H1 (cell line): ENCODE results near the gene SIRPB1. TPM values are rescaled to one million over a fixed set of nuclear protein-coding genes. Genes with fewer than 3 reads are reported as not detected.
"Not testable (repeated sequence)": the region's sequence is repeated elsewhere in the genome, so short reads cannot be mapped to it uniquely, and the experiment has no call there.

Experiments used
- CTCF ChIA-PET: fragments of 300-600 bp; sonication (Branson Sonifier 250); formaldehyde crosslinking; loops from one replicate; lab custom pipeline; 2021; ENCODE audit not compliant: partially characterized antibody; lab: Charles Lee
- POLR2A ChIA-PET: fragments of 300-600 bp; sonication (Branson Sonifier 250); formaldehyde crosslinking; loops from one replicate; lab custom pipeline; 2021; ENCODE audit warnings: inconsistent platforms; ENCODE audit not compliant: partially characterized antibody; lab: Charles Lee
- DNase-seq, 2 experiments: peaks; one replicate each; pipeline versions ENCODE4 v3.0.0 to v3.0.0-alpha.2; 2010 to 2022; ENCODE audit warnings: low spot score in 2 of 2, low read depth in 1 of 2, mixed read lengths in 1 of 2
- FAIRE-seq: peaks from 2 replicates; lab custom pipeline; 2011; peaks lifted over from hg19 to GRCh38; lab: Jason Lieb, UNC
- H2AFZ ChIP-seq: 2 replicates; pipeline ENCODE4 v1.8.1; 2012; ENCODE audit warnings: low read length, inconsistent platforms
- H2AK5ac ChIP-seq: 2 replicates; pipeline ENCODE4 v1.6.1; 2013; ENCODE audit warnings: low read depth, low read length
- H2BK120ac ChIP-seq: replicated peaks from 2 replicates; pipeline ENCODE3; 2013; ENCODE audit warnings: low read depth, low read length, inconsistent platforms
- H2BK12ac ChIP-seq: 2 replicates; pipeline ENCODE4 v1.6.1; 2013; ENCODE audit warnings: low read depth, low read length
- H2BK15ac ChIP-seq: 2 replicates; pipeline ENCODE4 v1.6.1; 2013; ENCODE audit warnings: low read length
- H2BK20ac ChIP-seq: 2 replicates; pipeline ENCODE4 v1.6.1; 2013; ENCODE audit warnings: low read length
- H2BK5ac ChIP-seq: 2 replicates; pipeline ENCODE4 v1.6.1; 2013; ENCODE audit warnings: low read depth, low read length
- H3K14ac ChIP-seq: 2 replicates; pipeline ENCODE4 v1.6.1; 2013; ENCODE audit warnings: inconsistent platforms; ENCODE audit not compliant: insufficient read length
- H3K18ac ChIP-seq: 2 replicates; pipeline ENCODE4 v1.6.1; 2013; ENCODE audit warnings: low read length; ENCODE audit errors: extremely low read depth
- H3K23ac ChIP-seq: 2 replicates; pipeline ENCODE4 v1.6.1; 2013; ENCODE audit warnings: inconsistent platforms; ENCODE audit not compliant: insufficient read length
- H3K23me2 ChIP-seq: 2 replicates; pipeline ENCODE4 v1.6.1; 2013; ENCODE audit warnings: low read depth, low read length
- H3K27ac ChIP-seq: 2 replicates; pipeline ENCODE4 v1.6.1; 2011; ENCODE audit warnings: low read depth, low read length, inconsistent platforms
- H3K27me3 ChIP-seq, 4 experiments: replicated peaks in 1 of 4; 1 replicate in 1 of 4; 2 replicates in 3 of 4; pipeline versions ENCODE4 v1.6.1 to v1.8.1; 2011 to 2013; ENCODE audit warnings: low read length in 3 of 4, mild to moderate bottlenecking in 3 of 4, inconsistent platforms in 2 of 4, mixed read lengths in 2 of 4, moderate library complexity in 1 of 4; ENCODE audit not compliant: control insufficient read depth in 3 of 4, insufficient read depth in 3 of 4; ENCODE audit errors: extremely low read depth in 1 of 4
- H3K36me3 ChIP-seq, 4 experiments: 2 replicates each; pipeline versions ENCODE4 v1.6.1 to v1.8.1; 2011 to 2013; ENCODE audit warnings: mild to moderate bottlenecking in 4 of 4, low read length in 3 of 4, moderate library complexity in 2 of 4, control low read depth in 1 of 4, inconsistent platforms in 1 of 4; ENCODE audit not compliant: insufficient read depth in 4 of 4, control insufficient read depth in 2 of 4
- H3K4ac ChIP-seq: replicated peaks from 2 replicates; pipeline ENCODE3; 2013; ENCODE audit warnings: low read length, low read depth, mixed read lengths, inconsistent platforms; ENCODE audit not compliant: insufficient read length
- H3K4me1 ChIP-seq, 4 experiments: replicated peaks in 1 of 4; 1 replicate in 1 of 4; 2 replicates in 3 of 4; pipeline versions ENCODE4 v1.6.1 to v1.8.1; 2011 to 2013; ENCODE audit warnings: low read length in 3 of 4, inconsistent platforms in 2 of 4, mixed read lengths in 1 of 4; ENCODE audit not compliant: insufficient read depth in 4 of 4, control insufficient read depth in 3 of 4
- H3K4me2 ChIP-seq, 2 experiments: 2 replicates each; pipeline versions ENCODE4 v1.6.1 to v1.8.1; 2011 to 2013; ENCODE audit warnings: low read depth in 2 of 2, low read length in 2 of 2, control low read depth in 1 of 2, inconsistent platforms in 1 of 2, mild to moderate bottlenecking in 1 of 2; ENCODE audit not compliant: insufficient read depth in 1 of 2
- H3K4me3 ChIP-seq, 4 experiments: fragments of 200-600, 300-600 bp in 1 of 4; sonication (generic), shearing (Covaris generic), sonication (Bioruptor Twin) in 1 of 4; 2 replicates each; pipeline versions ENCODE4 v1.5.1 to v1.8.1; 2011 to 2016; ENCODE audit warnings: low read length in 4 of 4, low read depth in 3 of 4, control low read depth in 2 of 4, inconsistent platforms in 2 of 4, mild to moderate bottlenecking in 2 of 4, mixed read lengths in 1 of 4, moderate library complexity in 1 of 4; ENCODE audit not compliant: insufficient read depth in 2 of 4; ENCODE audit errors: extremely low read depth in 1 of 4
- H3K56ac ChIP-seq: replicated peaks from 2 replicates; pipeline ENCODE3; 2013; ENCODE audit warnings: low read depth, mild to moderate bottlenecking, mixed read lengths, low read length, inconsistent platforms; ENCODE audit not compliant: insufficient read length
- H3K79me1 ChIP-seq: 2 replicates; pipeline ENCODE4 v1.6.1; 2013; ENCODE audit warnings: low read depth, low read length, control low read depth
- H3K79me2 ChIP-seq, 2 experiments: 2 replicates each; pipeline versions ENCODE4 v1.6.1 to v1.8.1; 2012 to 2013; ENCODE audit warnings: low read length in 2 of 2, mild to moderate bottlenecking in 2 of 2, inconsistent platforms in 1 of 2; ENCODE audit not compliant: insufficient read depth in 2 of 2, control insufficient read depth in 1 of 2
- H3K9ac ChIP-seq, 4 experiments: replicated peaks in 1 of 4; 1 replicate in 1 of 4; 2 replicates in 3 of 4; pipeline versions ENCODE4 v1.6.1 to v1.8.1; 2011 to 2013; ENCODE audit warnings: low read depth in 3 of 4, low read length in 3 of 4, control low read depth in 2 of 4, mild to moderate bottlenecking in 2 of 4, moderate library complexity in 2 of 4, inconsistent platforms in 1 of 4; ENCODE audit errors: extremely low read depth in 1 of 4
- H3K9me3 ChIP-seq, 2 experiments: 2 replicates each; pipeline versions ENCODE4 v1.6.1 to v1.8.1; 2012 to 2013; ENCODE audit warnings: mild to moderate bottlenecking in 2 of 2, moderate library complexity in 2 of 2, control low read depth in 1 of 2, inconsistent platforms in 1 of 2, low read depth in 1 of 2, low read length in 1 of 2, mixed read lengths in 1 of 2; ENCODE audit not compliant: insufficient read depth in 2 of 2
- H4K20me1 ChIP-seq, 2 experiments: replicated peaks in 1 of 2; 2 replicates each; pipeline versions ENCODE3 to v1.8.1; 2011 to 2013; ENCODE audit warnings: inconsistent platforms in 2 of 2, low read length in 2 of 2, mild to moderate bottlenecking in 1 of 2; ENCODE audit not compliant: insufficient read depth in 2 of 2, control insufficient read depth in 1 of 2
- H4K5ac ChIP-seq: 2 replicates; pipeline ENCODE4 v1.6.1; 2013; ENCODE audit warnings: low read length, low read depth, mixed read lengths, inconsistent platforms; ENCODE audit not compliant: insufficient read length
- H4K8ac ChIP-seq: 2 replicates; pipeline ENCODE4 v1.8.0; 2013; ENCODE audit warnings: mild to moderate bottlenecking, moderate library complexity, low read length, inconsistent platforms; ENCODE audit not compliant: insufficient read depth; ENCODE audit errors: extremely low read depth
- H4K91ac ChIP-seq: replicated peaks from 2 replicates; pipeline ENCODE3; 2013; ENCODE audit warnings: low read length, mixed read lengths, inconsistent platforms; ENCODE audit not compliant: insufficient read length
- WGBS, 2 experiments: shearing (Covaris generic) in 1 of 2; methylation state at CpG; one replicate each; pipeline versions ENCODE4 v1.1.6 to v1.1.7; 2013 to 2015; ENCODE audit warnings: low lambda C conversion rate in 2 of 2, mixed read lengths in 2 of 2, inconsistent platforms in 1 of 2, low coverage in 1 of 2, missing lambda C conversion rate in 1 of 2; ENCODE audit not compliant: insufficient replicate concordance in 2 of 2, insufficient coverage in 1 of 2, insufficient read length in 1 of 2; ENCODE audit errors: extremely low coverage in 1 of 2, missing lambda C conversion rate in 1 of 2; 5-methylcytosine and 5-hydroxymethylcytosine counted together
- polyA plus RNA-seq, 7 experiments: library from polyadenylated mRNA; depleted of rRNA in 3 of 7; stranded (reverse) in 5 of 7; unstranded in 2 of 7; fragments of >200 nt in 5 of 7; fragments of 200-250 nt in 2 of 7; gene quantifications; 1 replicate in 5 of 7; 2 replicates in 1 of 7; 4 replicates in 1 of 7; pipeline versions ENCODE4 v1.2.1 to v1.2.3, GENCODE V29; 2011 to 2013; ENCODE audit warnings: missing spikeins in 2 of 7, mixed read lengths in 2 of 7
- total RNA-seq: library from RNA; stranded (reverse); fragmentation: NEBNext Ultra II Directional; extraction: Animal tissue kit (Norgen Biotek cat#: 25700); gene quantifications from 2 replicates; pipeline ENCODE4 v1.2.1, GENCODE V29; 2021

The SIRPB1 gene
- total and polyA plus RNA-seq, 2 of the 8 experiments (the other 6 are each of a cell fraction or from before 2014, with no cell fraction given), result 0.14 to 0.99 TPM

DNA sequence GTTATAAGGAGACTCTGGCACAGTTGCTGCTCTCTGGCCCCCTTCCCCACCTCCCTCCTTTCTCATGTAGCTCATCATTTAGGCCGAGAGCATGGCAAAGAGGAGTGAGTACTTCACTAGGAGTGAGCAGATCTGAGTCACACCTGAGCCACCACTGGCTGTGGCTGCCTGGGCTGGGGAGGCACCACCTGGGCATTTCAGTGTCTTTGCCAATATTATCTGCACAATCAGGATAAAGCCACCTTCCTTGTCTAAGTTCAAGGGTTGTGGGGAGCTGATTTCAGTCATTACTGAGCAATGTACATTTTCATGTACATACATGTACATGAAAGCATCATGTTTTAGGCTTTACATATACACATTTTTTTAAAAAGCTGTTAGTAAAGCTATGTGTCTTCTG is 43.8 kb downstream of the SIRPB1 start:
- H2AFZ ChIP-seq, H4K5ac ChIP-seq, H3K23ac ChIP-seq, H3K27ac ChIP-seq, H4K91ac ChIP-seq, H3K23me2 ChIP-seq, POLR2A ChIA-PET, H3K79me1 ChIP-seq, H3K18ac ChIP-seq, H3K4me2 ChIP-seq, H2BK12ac ChIP-seq, H2AK5ac ChIP-seq, H2BK15ac ChIP-seq, H3K4me3 ChIP-seq, DNase-seq, H3K56ac ChIP-seq, H3K14ac ChIP-seq, H3K36me3 ChIP-seq, H3K4me1 ChIP-seq, H2BK20ac ChIP-seq, H4K8ac ChIP-seq, H2BK120ac ChIP-seq, H3K9ac ChIP-seq, H3K9me3 ChIP-seq, H4K20me1 ChIP-seq, H3K27me3 ChIP-seq, H3K79me2 ChIP-seq, H2BK5ac ChIP-seq, H3K4ac ChIP-seq, FAIRE-seq: not testable (repeated sequence)
- CTCF ChIA-PET, result interaction anchor here (1.4 kb wide), 1 partner anchor 72 kb away, joined by 4 read pairs; no protein-coding TSS in a partner anchor
- WGBS, 2 experiments, result no CpG with 5 or more reads among the region's 1 CpG

DNA sequence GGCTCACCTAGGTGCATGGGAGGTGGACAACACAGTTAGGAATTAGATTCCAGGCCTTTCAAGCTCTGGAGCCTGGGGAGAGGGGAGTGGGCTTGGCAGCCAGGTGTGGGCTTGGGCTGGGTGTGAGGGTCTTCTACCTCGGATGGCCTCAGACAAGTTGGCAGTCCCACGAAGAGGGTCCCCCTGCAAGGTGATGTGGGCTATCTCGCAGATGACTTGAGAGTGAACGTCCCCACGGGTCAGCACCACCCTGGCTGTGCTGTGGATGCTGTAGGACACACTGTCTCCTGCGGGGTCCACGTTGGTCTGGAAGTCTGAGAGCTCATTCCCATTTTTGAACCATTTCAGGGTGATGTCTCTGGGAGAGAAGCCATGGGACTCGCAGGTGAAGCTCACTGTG is 48.2 kb downstream of the SIRPB1 start:
- H3K9me3 ChIP-seq, H2BK15ac ChIP-seq, H3K4me3 ChIP-seq, H2BK120ac ChIP-seq, H4K8ac ChIP-seq, H3K23ac ChIP-seq, H2AFZ ChIP-seq, H2AK5ac ChIP-seq, H3K36me3 ChIP-seq, H4K91ac ChIP-seq, H3K4me2 ChIP-seq, H2BK5ac ChIP-seq, DNase-seq, H3K9ac ChIP-seq, H3K4me1 ChIP-seq, H3K14ac ChIP-seq, H3K79me2 ChIP-seq, FAIRE-seq, H3K27ac ChIP-seq, H4K20me1 ChIP-seq, H3K56ac ChIP-seq, POLR2A ChIA-PET, H3K27me3 ChIP-seq, H2BK12ac ChIP-seq, H3K79me1 ChIP-seq, H3K23me2 ChIP-seq, H2BK20ac ChIP-seq, H3K18ac ChIP-seq, H4K5ac ChIP-seq, H3K4ac ChIP-seq: not testable (repeated sequence)
- WGBS, 2 experiments, result 94% methylated on average over 8 of the region's 8 CpGs; no CpG with 5 or more reads in 1 of the 2 experiments
- CTCF ChIA-PET, result interaction anchor here (0.5 to 1.4 kb wide), 4 partner anchors 10 to 162 kb away, joined by 3 to 4 read pairs (median 3); no protein-coding TSS in a partner anchor
